Measurements from ENCODE around the gene CXCL17. TPM values are rescaled to one million over a fixed set of nuclear protein-coding genes. Genes with fewer than 3 reads are reported as not detected.

Gene CXCL17
- polyA plus RNA-seq, 1 donor (not counting 4 experiments of a cell fraction or from before 2014, with no cell fraction given): not detected

GRCh38 chr19:42422092-42422900, 20.4 kb downstream of the CXCL17 start:
- Histone ChIP-seq H3K4me3 (ENCODE audit: control insufficient read depth in 2 of 3, extremely low read depth in 1 of 3, insufficient read depth in 2 of 3, low read depth in 1 of 3, low read length in 3 of 3) (peak overlapping the region; percentile 71 to 85 (median 72)), H3K9ac (ENCODE audit: control insufficient read depth, extremely low read depth, insufficient read depth, low read length) (peak overlapping the region; percentile 74), H4K20me1 (ENCODE audit: control insufficient read depth, extremely low read depth, insufficient read depth, low read length) (no peaks in the 10 kb centered on the region), H3K27me3 (ENCODE audit: control insufficient read depth, extremely low read depth, insufficient read depth, low read length) (no peaks in the 10 kb centered on the region), H3K79me2 (ENCODE audit: control insufficient read depth, insufficient read depth, low read length) (peaks cover 5% of the 10 kb centered on the region), H3K9me1 (ENCODE audit: control insufficient read depth, extremely low read depth, insufficient read depth, low read length) (no peaks in the 10 kb centered on the region), H3K9me3 (ENCODE audit: control insufficient read depth, low read depth, low read length) (no peaks in the 10 kb centered on the region), H3K4me2 (ENCODE audit: control insufficient read depth, extremely low read depth, insufficient read depth, low read depth, low read length) (peak overlapping the region; percentile 90), H3K4me1 (ENCODE audit: control insufficient read depth, extremely low read depth, insufficient read depth, low read length) (peaks cover 34% of the 10 kb centered on the region), H3K27ac (ENCODE audit: control insufficient read depth, insufficient read depth, low read length) (peak overlapping the region; percentile 90), H2AFZ (ENCODE audit: control insufficient read depth, low read length) (peak overlapping the region; percentile 48), H3K36me3 (ENCODE audit: control insufficient read depth in 2 of 2, extremely low read depth in 1 of 2, insufficient read depth in 2 of 2, low read length in 2 of 2) (no peaks in the 10 kb centered on the region)
- DNase-seq (ENCODE audit: low read depth, low spot score) (no peak), FAIRE-seq (no peak)
- no peak for TF ChIP-seq EZH2 (IDR thresholded peaks at IDR 0.05; ENCODE audit: low read length)
- no peak for TF ChIP-seq CTCF (optimal IDR thresholded peaks at IDR 0.05 in 1 of 3, IDR thresholded peaks at IDR 0.05 in 1 of 3, conservative IDR thresholded peaks at IDR 0.05 in 1 of 3; ENCODE audit: extremely low read depth in 1 of 3, insufficient read depth in 2 of 3, low read length in 3 of 3)
- dilution Hi-C loops (cut with MboI; ENCODE audit: extremely low pct_ligation_motif_present, low sequenced_read_pairs): no loop called here

DNA sequence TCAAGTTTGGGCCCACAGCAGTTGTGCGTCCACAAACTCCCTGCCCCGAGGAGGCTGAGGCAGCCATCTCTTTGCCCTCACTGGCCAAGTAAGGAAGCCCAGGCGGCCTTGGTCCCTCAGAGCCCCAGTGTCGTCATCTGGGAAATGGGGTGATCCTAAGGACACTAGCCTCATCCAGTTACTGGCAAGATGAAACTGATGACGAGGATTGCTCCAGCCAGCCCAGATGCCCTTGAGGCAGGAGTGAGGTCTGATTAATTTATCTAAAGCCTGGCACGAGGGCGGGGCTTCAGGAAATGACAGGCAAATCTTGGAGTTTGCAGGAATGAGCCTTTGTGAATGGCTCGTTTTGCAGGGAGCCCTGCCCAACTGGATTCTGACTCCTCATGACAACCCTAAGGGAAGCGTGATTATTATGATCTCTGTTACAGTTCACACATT, 21.1 kb downstream of the CXCL17 start:
- FAIRE-seq: peak; percentile 97
- Histone ChIP-seq H2AFZ (ENCODE audit: control insufficient read depth, low read length) (no peak overlapping the region), H3K4me2 (ENCODE audit: control insufficient read depth, extremely low read depth, insufficient read depth, low read depth, low read length) (peak overlapping the region; percentile 90), H3K9ac (ENCODE audit: control insufficient read depth, extremely low read depth, insufficient read depth, low read length) (peak overlapping the region; percentile 74), H3K36me3 (ENCODE audit: control insufficient read depth in 2 of 2, extremely low read depth in 1 of 2, insufficient read depth in 2 of 2, low read length in 2 of 2) (no peaks in the 10 kb centered on the region), H3K4me1 (ENCODE audit: control insufficient read depth, extremely low read depth, insufficient read depth, low read length) (peaks cover 34% of the 10 kb centered on the region), H4K20me1 (ENCODE audit: control insufficient read depth, extremely low read depth, insufficient read depth, low read length) (no peaks in the 10 kb centered on the region), H3K27me3 (ENCODE audit: control insufficient read depth, extremely low read depth, insufficient read depth, low read length) (no peaks in the 10 kb centered on the region), H3K27ac (ENCODE audit: control insufficient read depth, insufficient read depth, low read length) (peak overlapping the region; percentile 90), H3K9me3 (ENCODE audit: control insufficient read depth, low read depth, low read length) (no peaks in the 10 kb centered on the region), H3K79me2 (ENCODE audit: control insufficient read depth, insufficient read depth, low read length) (peaks cover 5% of the 10 kb centered on the region), H3K9me1 (ENCODE audit: control insufficient read depth, extremely low read depth, insufficient read depth, low read length) (no peaks in the 10 kb centered on the region), H3K4me3 (ENCODE audit: control insufficient read depth in 2 of 3, extremely low read depth in 1 of 3, insufficient read depth in 2 of 3, low read depth in 1 of 3, low read length in 3 of 3) (peak overlapping the region in 2 of 3 experiments; percentile 71 to 85)
- TF ChIP-seq EZH2 (IDR thresholded peaks at IDR 0.05; ENCODE audit: low read length) (no peak), CTCF (optimal IDR thresholded peaks at IDR 0.05 in 1 of 3, IDR thresholded peaks at IDR 0.05 in 1 of 3, conservative IDR thresholded peaks at IDR 0.05 in 1 of 3; ENCODE audit: extremely low read depth in 1 of 3, insufficient read depth in 2 of 3, low read length in 3 of 3) (no peak)
- DNase-seq (ENCODE audit: low read depth, low spot score): peak; percentile 98
- dilution Hi-C loops (cut with MboI; ENCODE audit: extremely low pct_ligation_motif_present, low sequenced_read_pairs): no loop called here

Data from keratinocyte (primary cell).